Ecto neural progenitor cell (in vitro differentiated cells): ENCODE data around the gene KIF16B.
"Not testable (repeated sequence)": the region's sequence is repeated elsewhere in the genome, so short reads cannot be mapped to it uniquely, and the experiment has no call there.

Experiments
- DNase-seq: peaks from one replicate; pipeline ENCODE4 v3.0.0-alpha.2; 2018; ENCODE audit warnings: low spot score

KIF16B gene

DNA sequence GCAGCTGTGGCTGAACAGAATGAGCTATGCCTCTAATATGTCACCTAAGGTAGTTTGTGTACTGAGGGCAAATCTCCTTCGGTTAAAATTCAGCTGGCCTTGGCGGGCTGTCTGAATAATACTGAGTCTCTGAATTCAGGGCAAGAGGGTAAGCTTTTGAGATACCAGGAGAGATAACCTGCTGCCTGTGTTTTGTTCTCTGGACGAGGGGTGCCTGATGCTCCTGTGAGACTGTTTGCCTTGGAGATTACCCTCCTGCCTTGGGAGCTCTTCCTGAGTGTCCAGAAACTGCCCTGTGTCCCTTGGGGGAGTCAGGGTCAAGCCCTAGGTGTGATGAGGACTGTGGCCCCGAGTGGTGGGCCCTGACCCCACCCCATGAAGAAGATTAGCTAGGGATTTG, 282.9 kb downstream of the KIF16B start:
- peak; percentile 73 for DNase-seq

DNA sequence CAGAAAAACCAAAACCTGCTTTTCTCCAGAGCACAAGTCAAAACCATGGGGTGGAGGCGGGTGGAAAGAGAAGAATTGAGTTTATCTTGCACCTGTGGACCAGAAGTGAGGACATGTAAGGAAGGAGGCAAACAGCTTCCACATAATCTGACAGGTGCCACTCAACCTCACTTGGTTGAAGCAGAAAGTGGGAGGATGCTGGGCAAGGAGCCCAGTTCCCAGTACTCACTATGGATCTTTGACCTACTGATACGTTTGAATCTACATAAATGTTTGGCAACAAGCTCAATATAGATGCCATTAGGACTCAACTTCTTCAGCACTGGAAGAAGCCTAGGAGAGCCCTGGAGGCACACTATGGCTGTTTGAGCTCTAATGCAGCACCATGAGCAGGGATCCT, 285.5 kb downstream of the KIF16B start:
- no peak for DNase-seq

DNA sequence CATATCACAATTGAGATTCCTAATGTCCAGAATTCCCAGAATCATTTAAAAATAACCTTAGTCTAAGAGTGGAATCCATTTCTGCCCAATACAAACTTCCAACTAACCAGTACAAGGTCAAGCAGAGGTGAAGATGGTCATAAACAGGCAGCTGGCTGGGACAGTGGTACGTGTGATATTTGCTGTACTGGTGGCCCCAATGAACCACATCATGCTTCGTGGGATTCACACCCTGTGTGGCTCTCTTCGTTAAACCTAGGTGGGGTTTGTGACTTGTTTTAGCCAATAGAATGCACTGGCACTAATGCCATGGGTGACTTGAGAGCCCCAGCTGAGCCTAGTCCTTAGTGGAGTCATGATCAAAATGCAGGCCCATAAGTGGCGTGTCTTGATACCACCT, 286.6 kb downstream of the KIF16B start:
- no peak for DNase-seq

DNA sequence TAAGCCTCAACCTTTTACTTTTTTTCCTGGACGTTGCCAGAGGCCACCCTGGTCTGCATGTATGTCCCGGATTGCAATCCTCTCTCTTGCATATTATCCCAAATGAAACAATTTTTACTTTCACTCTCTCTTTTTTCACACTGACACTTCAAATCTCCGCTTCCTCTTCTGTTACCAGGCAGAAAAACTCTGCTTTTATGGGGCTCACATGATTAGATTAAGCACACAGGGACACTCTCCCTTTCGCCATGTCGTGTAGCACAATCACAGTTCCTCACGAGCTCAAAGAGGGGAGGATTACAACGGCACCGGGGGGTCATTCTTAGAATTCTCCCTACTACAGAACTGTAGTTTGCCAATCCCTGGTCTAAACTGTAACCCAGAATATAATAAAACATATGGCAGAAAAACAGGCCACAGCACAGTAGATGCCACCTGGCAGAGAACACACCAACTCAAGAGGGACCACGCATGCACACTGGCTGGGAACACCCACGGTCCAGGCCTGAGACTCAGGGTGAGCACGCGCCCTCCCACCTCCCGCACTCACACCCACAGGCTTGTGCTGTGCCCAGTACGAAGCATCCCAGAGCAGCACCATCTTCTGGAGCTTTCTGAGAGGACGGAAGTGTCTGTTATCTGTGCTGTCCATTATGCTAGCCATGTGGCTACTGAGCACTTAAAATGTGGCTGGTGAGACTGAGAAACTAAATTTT, 288.7 kb downstream of the KIF16B start:
- no peak for DNase-seq

DNA sequence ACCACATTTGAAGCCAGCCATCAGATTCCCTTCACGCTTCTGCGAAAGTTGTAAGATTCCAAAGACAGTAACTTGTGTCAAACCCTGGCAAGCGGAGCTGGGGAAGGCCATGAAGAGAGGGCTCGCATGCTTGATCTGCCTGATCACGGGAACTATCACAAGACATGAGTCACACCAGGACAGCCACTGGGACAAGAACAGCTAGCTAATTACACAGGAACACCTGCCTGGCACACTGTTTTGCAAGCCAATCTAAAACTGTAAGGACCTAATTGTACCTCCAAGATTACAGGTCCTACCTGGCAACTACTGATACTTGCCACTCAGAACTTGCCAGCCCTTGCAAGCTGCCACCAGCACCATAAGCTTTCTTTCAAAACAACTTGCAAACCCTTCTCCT, 289.3 kb downstream of the KIF16B start:
- DNase-seq: no peak

DNA sequence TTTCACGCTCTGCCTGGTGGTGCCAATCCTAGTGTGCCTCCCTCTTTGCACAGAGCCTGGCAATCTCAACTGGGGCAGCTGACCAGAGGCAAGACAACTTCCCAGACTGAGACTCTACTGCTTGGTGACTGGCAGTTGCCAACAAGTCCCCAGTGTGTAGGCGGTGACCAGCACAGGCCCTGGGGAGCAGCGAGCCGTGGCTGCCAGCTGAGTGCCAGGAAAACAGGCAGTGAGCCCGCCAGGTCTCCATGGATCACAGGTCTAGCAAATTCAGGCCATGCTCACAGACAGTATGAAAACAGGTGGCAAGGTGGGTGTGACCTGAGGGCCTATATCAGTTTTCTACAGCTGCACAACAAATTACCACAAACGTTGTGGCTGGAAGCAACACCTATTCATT, 289.9 kb downstream of the KIF16B start:
- no peak for DNase-seq

DNA sequence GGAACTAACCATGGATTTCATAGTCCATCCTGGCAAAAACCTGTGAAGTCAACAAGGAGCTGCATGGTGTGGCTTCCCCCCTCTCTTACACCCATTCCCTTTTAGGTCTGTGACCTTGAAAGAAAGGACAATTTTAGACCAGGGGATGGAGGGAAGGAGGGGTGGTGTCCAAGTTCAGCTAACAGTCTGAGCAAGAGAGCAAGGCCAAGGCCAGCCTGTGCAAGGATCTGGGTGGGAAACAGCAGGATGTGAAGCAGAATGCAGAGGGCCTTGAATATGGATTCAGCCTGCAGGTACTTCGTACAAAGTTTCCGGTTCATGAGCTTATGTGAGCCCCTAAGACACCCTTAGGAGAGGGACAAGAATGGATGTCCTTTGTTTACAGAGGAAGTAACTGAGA, 293.0 kb downstream of the KIF16B start:
- no peak for DNase-seq

DNA sequence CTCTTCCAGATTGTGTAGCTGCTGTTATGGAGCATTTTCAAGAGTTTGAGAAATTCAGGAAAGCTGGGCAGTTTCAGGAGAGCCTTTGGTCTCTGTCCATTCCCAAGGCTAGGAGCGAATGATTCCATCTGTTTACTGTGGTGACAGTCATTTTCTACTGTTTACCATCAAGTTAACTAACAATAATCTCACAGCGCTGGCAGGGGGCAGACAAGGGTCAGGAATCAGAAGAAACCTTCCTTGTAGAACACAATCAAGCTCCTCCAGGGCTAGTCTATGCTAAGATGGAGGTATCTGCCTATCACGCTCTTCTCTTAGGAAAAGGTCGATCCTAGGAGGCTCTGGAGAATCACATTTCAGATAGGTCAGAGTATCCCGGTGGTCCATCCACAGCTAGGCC, 293.9 kb downstream of the KIF16B start:
- no peak for DNase-seq

DNA sequence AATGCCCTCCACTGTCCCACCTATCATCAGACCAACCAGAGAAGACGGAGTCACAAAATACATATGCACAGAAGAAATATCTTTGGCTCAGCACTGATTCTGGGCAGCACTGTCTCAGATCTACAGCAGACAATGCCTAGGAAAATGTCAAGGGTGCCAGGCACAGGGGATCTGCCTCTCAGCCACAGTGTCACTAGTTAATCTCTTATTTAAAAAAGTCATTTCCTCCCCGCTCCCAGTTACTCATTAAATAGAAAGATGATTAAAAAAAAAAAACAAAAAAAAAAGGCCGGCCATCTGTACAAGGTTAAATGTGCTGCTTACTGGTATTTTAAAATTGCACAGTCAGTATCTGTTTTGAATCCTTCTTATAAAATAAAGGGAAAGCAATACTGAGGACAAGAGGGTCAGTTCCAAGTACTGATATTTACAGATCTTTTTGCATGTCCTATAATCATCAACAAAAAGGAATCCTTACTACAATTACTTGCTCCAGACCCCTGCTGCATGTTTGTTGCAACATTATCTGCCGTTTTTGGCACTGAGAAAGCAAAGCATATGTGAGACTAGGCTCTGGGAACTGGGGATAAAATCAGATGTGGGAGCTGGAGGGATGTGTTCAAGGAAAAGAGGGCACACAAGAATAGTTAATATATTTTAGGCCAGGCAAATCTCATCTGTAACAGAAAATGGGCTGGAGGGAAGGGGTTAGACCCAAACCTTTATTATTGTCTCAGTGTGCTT, 299.3 kb downstream of the KIF16B start:
- no peak for DNase-seq

DNA sequence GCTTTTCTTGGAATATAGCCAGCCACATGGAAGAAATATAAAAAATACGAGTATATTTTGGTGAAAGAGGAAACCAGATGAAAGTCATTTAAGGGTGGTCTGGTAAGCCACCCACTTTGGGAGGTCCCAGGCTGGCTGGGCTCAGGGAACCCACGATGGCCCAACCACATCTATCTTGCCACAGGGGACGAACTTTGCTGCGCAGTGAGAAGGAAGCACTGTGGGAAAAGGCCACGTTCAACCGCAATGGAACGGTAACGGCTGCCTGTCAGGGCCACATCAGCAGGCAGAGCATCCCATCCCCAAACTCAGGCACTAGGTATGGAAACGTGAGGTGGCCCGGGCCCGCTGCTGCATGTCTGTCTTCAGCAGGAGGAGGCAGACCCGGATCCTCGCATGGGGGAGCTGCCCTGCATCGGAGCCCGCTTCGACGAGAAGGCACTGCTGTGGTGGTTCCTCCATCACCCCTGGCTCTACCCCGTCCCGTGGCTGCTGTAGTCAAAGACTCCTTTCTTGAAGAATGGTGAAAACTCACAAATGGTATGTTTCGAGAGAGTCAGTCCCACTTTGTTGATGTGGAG, 300.4 kb downstream of the KIF16B start:
- no peak for DNase-seq

DNA sequence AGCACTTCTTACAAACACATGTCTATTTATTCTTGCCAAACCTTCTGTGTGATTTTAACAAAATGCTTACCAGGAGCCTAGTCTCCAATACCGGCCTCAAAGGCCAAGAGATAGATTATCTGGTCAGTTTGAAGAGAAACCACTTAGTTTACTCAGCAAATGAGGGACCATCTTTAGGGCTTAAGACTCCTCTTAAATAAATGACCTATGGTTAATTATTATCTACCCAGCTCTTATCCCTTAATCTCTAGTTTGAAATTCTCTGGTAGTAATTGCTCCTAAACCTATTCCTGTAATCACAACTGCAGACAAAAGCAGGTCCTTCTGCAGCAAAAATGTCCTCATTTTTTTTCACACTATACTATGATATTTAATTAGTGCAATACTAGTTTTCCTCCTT, 301.8 kb downstream of the KIF16B start:
- no peak for DNase-seq

DNA sequence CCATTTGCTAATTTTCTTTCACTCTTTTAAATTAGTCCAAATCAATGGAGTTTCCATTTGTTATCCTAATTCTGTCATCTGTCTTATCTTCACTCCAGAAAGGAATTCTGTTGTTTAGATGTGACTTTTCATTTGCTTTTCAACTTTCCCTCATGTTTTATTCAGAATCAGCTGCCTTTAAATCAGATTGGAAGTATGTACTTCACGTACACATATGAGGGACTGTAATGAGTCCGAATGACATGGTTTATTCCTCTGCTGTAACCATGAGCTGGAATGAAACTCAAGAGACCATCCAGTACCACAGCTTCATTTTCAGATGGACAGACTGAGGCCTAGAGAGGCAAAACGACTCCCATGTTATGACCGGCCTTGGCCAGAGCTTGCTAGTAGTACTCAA, 302.3 kb downstream of the KIF16B start:
- DNase-seq: no peak

DNA sequence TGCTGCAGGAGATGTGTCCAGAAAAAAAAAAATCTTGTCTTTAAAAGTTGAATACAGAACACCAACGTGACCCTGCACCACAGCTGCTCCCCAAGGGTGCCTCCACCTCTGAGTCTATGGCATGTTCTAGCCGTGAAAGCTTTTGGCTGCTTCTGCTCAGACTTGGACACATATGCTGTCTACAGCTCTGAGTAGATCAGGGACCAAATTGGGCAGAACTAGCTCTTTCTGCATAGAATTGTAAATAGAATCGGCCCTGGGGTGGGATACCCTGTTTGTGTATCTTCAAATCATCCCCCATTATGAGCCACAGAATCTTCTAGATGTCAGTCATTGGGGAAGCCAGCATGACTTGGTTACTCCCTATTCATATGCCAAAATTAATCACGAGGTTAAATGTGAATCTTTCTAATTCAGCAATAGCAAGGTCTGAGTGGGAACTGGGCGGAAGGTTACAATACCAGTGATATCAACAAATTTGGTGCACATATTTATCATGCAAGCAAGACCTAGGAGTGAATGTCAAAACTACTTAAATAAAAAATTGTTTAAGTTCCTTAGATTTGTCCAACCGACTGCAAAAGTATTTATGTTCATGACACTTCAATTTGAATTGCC, 302.8 kb downstream of the KIF16B start:
- no peak for DNase-seq

DNA sequence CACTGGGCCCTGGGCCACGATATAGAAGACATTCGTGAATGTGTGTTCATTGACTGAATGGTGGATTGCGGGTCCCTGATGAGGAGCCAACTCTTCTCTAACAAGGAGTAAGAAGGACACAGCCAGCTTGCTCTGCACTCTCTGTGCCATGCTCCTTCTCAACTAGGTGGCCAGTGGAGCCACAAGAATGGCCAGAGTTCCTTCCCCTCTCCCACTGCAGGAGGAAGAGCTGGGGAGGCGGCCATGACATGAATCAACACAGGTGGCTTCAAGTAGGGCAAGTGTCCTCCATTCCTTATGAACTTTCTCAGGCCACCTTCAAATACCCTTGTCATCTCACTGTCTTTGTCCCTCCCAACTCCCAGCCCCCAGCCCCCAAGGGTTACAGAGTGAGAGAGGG, 305.7 kb downstream of the KIF16B start:
- peak; percentile 16 for DNase-seq

DNA sequence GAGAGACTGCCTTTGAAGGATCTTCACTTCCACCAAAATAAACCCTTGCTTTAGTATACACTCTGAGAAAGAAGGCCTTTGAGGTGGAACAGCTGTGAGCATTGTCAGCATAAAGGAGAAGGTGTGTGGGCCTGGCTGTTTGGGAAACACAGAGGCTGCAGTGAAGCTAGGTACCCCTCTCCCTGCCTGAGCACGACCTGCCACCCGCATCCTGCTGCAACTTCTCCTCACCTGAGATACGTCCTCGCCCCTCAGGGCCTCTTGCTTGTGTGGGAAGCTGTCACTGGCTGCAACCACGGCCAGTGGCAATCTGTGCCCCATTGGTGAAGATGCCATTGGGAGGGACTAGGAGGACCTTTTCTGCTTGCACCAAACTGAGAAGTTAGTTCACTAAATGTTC, 307.9 kb downstream of the KIF16B start:
- peak; percentile 24 for DNase-seq

DNA sequence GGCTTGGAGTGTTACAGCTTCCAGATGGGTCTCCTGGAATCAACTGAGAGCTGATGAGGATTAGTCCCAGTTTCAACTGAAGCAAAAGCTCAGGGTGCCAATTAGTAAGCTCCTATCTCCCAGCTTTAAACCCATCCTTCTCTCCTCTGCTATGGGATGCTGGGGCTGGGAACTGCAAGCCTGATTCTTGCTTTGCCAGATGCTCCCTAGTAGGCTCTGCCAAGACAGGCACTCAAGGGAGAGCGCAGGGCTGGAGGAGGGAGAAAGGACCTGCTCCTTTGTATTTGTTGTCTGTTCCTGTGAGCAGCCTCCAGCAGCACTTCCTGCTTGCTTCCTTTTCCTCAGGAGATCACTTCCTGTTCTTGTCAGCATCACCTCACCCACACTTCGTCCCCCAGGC, 309.7 kb downstream of the KIF16B start:
- DNase-seq: no peak

DNA sequence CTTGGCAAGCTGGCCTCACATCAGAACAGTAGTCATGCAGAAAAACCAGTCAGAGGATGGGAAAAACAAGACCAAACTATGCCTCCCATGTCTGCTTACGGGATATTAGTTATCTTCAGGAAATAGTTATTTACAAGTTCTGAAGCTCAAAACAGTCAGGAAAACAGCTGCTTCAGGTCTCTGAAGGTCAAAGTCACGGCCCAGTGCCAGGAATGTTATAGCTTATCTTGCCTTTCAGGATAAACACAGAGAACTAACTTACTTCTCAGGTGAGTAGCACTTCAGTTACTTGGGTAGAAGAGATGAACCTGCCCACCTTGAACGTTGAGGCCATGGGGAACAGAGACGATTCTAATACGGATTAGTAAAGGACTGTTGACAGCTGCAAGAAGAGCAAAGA, 310.7 kb downstream of the KIF16B start:
- no peak for DNase-seq

DNA sequence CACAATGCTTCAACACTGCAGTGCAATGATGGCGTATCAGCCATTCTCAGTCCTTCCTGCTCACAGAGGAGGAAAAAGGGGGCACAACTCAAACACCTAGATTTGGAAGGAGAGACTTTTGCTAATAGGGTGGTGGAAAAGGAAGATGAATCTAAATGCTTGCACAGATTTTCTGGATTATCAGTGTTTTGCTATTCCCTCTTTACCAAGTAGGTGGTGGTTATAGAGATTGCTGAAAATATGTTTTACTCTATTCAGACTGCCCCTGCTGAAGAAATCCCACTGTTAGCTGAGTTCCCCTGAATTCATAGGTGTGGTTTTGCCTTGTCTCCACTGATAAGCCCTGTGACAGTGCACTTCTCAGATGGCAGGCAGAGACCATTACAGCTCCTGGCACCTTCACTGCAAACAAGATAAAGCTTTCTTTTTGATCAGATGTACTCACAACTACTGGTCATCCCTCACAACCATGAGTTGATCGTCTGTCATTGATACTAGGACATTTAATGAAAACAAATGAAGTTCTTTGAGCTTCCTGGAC, 311.4 kb downstream of the KIF16B start:
- no peak for DNase-seq

DNA sequence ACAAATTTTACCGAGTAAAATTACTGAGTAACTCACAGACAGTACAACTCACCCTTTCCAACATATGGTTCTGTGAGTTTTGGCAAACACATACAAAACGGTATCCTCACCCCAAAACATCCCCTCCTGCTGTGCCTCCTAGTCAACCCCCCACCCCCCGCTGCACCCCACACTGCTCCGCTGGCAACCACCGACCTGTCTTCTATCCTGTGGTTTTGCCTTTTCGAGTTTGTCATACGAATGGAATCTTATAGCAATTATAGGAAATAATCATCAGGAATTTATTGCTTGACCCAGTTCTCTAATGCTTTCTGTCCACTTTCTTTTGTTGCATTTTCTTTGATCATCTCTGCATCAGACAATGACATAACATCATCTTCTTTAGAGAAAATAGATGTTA, 312.3 kb downstream of the KIF16B start:
- DNase-seq: no peak

DNA sequence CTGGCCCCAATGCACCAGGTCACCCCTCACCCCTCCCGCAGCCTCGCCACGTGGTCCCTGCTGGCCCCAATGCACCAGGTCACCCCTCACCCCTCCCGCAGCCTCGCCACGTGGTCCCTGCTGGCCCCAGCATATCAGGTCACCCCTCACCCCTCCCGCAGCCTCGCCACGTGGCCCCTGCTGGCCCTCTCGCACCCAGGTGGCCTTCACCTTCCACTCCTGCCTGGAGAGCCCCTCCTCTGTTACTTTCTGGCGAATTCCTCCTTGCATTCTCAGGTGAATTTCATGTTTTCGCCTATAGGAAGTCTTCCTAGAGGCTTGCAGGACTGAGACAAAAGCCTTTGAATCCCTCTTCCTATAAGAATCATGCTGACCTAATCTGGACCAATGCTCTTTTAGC, 313.1 kb downstream of the KIF16B start:
- not testable (repeated sequence) for DNase-seq

DNA sequence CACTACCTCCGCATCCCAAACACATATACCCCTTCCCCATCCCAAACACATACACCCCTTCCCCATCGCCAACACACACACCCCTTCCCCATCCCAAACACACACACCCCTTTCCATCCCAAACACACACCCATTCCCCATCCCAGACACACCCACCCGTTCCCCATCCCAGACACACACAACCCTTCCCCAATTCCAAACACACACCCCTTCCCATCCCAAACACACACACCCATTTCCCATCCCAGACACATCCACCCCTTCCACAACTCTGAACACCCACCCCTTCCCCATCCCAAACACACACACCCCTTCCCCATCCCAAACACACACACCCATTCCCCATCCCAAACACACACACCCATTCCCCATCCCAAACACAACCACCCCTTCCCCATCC, 314.5 kb downstream of the KIF16B start:
- DNase-seq: peak; percentile 19

DNA sequence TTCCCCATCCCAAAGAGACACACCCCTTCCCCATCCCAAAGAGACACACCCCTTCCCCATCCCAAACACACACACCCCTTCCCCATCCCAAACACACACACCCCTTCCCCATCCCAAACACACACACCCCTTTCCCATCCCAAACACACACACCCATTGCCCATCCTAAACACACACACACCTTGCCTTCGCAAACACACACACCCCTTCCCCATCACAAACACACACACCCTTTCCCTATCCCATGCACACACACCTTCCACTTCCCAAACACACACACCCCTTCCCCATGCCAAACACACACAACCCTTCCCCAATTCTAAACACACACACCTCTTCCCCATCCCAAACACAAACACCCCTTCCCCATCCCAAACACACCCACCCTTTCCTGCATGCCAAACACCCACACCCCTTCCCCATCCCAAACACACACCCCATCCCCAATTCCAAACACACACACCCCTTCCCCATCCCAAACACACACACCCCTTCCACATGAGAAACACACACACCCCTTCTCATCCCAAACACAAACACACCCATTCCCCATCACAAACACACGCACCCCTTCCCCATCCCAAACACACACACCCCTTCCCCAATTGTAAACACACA, 315.3 kb downstream of the KIF16B start:
- DNase-seq: no peak
